Neural crest cell (in vitro differentiated cells): ENCODE data around the gene ZMIZ1. TPM values are rescaled to one million over a fixed set of nuclear protein-coding genes. Genes with fewer than 3 reads are reported as not detected.

Experiments
- DNase-seq: peaks from one replicate; pipeline ENCODE4 v3.0.0; 2021; ENCODE audit warnings: low read depth, mixed read lengths, low spot score
- H3K27ac Mint-ChIP-seq: one replicate; pipeline ENCODE4 v1.8.0; 2021; ENCODE audit warnings: mild to moderate bottlenecking, mixed read lengths; ENCODE audit not compliant: unreplicated experiment
- H3K27me3 Mint-ChIP-seq: 2 replicates; pipeline ENCODE4 v1.8.0; 2021; ENCODE audit warnings: low read depth, mild to moderate bottlenecking, mixed read lengths
- H3K36me3 Mint-ChIP-seq: 2 replicates; pipeline ENCODE4 v1.8.0; 2021; ENCODE audit warnings: low read depth, mild to moderate bottlenecking, mixed read lengths
- H3K4me1 Mint-ChIP-seq: 2 replicates; pipeline ENCODE4 v1.8.0; 2021; ENCODE audit warnings: mixed read lengths
- H3K4me3 Mint-ChIP-seq: one replicate; pipeline ENCODE4 v1.8.0; 2021; ENCODE audit warnings: mild to moderate bottlenecking, mixed read lengths
- H3K9me3 Mint-ChIP-seq: 2 replicates; pipeline ENCODE4 v1.8.0; 2021; ENCODE audit warnings: mixed read lengths
- CTCF ChIP-seq: fragments of 200-600 bp; sonication (generic); conservative IDR thresholded peaks from 2 replicates; pipeline ENCODE4 v1.5.0; 2021; ENCODE audit warnings: antibody characterized with exemption, mild to moderate bottlenecking
- total RNA-seq: library from RNA; stranded (reverse); gene quantifications from 2 replicates; pipeline ENCODE4 v1.2.1, GENCODE V29; 2021

ZMIZ1 gene
- total RNA-seq, 1 donor from 2014 or later, result 92.0 TPM

- Mint-ChIP-seq H3K27me3 (no peaks in the 10 kb centered on the region), H3K4me3 (peak overlapping the region; percentile 20), H3K9me3 (no peaks in the 10 kb centered on the region), H3K36me3 (no peaks in the 10 kb centered on the region), H3K4me1 (peaks cover 67% of the 10 kb centered on the region), H3K27ac (peak overlapping the region; percentile 43)
- no peak for DNase-seq
- no peak for TF ChIP-seq CTCF
These were observed 32.0 kb downstream of the ZMIZ1 start for GRCh38 chr10:79100771-79101170.

- TF ChIP-seq CTCF, result no peak
- Mint-ChIP-seq H3K9me3 (no peaks in the 10 kb centered on the region), H3K27me3 (no peaks in the 10 kb centered on the region), H3K27ac (peak overlapping the region; percentile 40), H3K4me3 (peak overlapping the region; percentile 32), H3K4me1 (peaks cover 65% of the 10 kb centered on the region), H3K36me3 (no peaks in the 10 kb centered on the region)
- peak; percentile 14 for DNase-seq
These were observed 33.1 kb downstream of the ZMIZ1 start for GRCh38 chr10:79101560-79102497.

- TF ChIP-seq CTCF, result no peak
- Mint-ChIP-seq H3K36me3 (no peaks in the 10 kb centered on the region), H3K27me3 (no peaks in the 10 kb centered on the region), H3K27ac (peak overlapping the region; percentile 50), H3K9me3 (no peaks in the 10 kb centered on the region), H3K4me1 (peaks cover 68% of the 10 kb centered on the region), H3K4me3 (peak overlapping the region; percentile 32)
- DNase-seq, result no peak
These were observed 33.7 kb downstream of the ZMIZ1 start for GRCh38 chr10:79102498-79102874.

GRCh38 chr10:79103129-79103528 lies 34.4 kb downstream of the ZMIZ1 start:
- no peak for TF ChIP-seq CTCF
- DNase-seq, result no peak
- Mint-ChIP-seq H3K4me1 (peaks cover 67% of the 10 kb centered on the region), H3K36me3 (no peaks in the 10 kb centered on the region), H3K27me3 (no peaks in the 10 kb centered on the region), H3K4me3 (no peak overlapping the region), H3K9me3 (no peaks in the 10 kb centered on the region), H3K27ac (peak overlapping the region; percentile 50)

GRCh38 chr10:79103585-79103984 lies 34.8 kb downstream of the ZMIZ1 start:
- Mint-ChIP-seq H3K27ac (no peak overlapping the region), H3K4me3 (no peak overlapping the region), H3K4me1 (peaks cover 65% of the 10 kb centered on the region), H3K27me3 (no peaks in the 10 kb centered on the region), H3K36me3 (no peaks in the 10 kb centered on the region), H3K9me3 (no peaks in the 10 kb centered on the region)
- DNase-seq, result no peak
- TF ChIP-seq CTCF, result no peak
